Heart left ventricle (tissue), 16 donors: ENCODE measurements around the gene EIF4H. TPM values are rescaled to one million over a fixed set of nuclear protein-coding genes. Genes with fewer than 3 reads are reported as not detected.

Experiments used
- ATAC-seq, 4 donors: fragments of 200-7000 bp; cut with Tn5 transposase; one replicate each; pipeline ENCODE4 v1.9.1; 2020 to 2022; ENCODE audit warnings: moderate library complexity in 4 of 4, mild to moderate bottlenecking in 3 of 4, moderate number of reproducible peaks in 1 of 4
- DNase-seq, 5 donors: peaks; one replicate each; pipeline ENCODE4 v3.0.0-alpha.2; 2020
- H3K27ac ChIP-seq, 12 donors: fragments of 200-600 bp; sonication (generic) in 4 of 12; one replicate each; pipeline versions ENCODE4 v1.5.0 to v1.8.0; 2016 to 2022; ENCODE audit warnings: mild to moderate bottlenecking in 2 of 12
- H3K27me3 ChIP-seq, 9 donors: fragments of 200-600 bp; sonication (generic) in 2 of 9; one replicate each; pipeline versions ENCODE4 v1.5.1 to v1.8.0; 2016 to 2022; ENCODE audit warnings: mild to moderate bottlenecking in 3 of 9
- H3K36me3 ChIP-seq, 9 donors: fragments of 200-600 bp; sonication (generic) in 2 of 9; one replicate each; pipeline versions ENCODE4 v1.5.0 to v1.8.0; 2018 to 2022; ENCODE audit warnings: mild to moderate bottlenecking in 2 of 9
- H3K4me1 ChIP-seq, 12 donors: fragments of 200-600 bp; sonication (generic) in 4 of 12; one replicate each; pipeline versions ENCODE4 v1.5.0 to v1.8.0; 2016 to 2022; ENCODE audit warnings: mild to moderate bottlenecking in 3 of 12
- H3K4me3 ChIP-seq, 12 donors: fragments of 200-600 bp; sonication (generic) in 4 of 12; one replicate each; pipeline versions ENCODE4 v1.5.0 to v1.8.0; 2017 to 2022; ENCODE audit warnings: mild to moderate bottlenecking in 9 of 12, moderate library complexity in 4 of 12
- H3K9me3 ChIP-seq, 12 donors: fragments of 200-600 bp; sonication (generic) in 4 of 12; one replicate each; pipeline versions ENCODE4 v1.5.0 to v1.8.0; 2016 to 2022; ENCODE audit warnings: mild to moderate bottlenecking in 1 of 12
- CTCF ChIP-seq, 12 donors: fragments of 200-600 bp; sonication (generic) in 4 of 12; IDR thresholded peaks; one replicate each; pipeline versions ENCODE4 v1.5.0 to v1.8.0; 2018 to 2022; ENCODE audit warnings: antibody characterized with exemption in 12 of 12, mild to moderate bottlenecking in 5 of 12
- POLR2A ChIP-seq, 2 donors: fragments of 450-650 bp; IDR thresholded peaks; one replicate each; pipeline ENCODE4 v1.6.1; 2017; ENCODE audit warnings: antibody characterized with exemption in 2 of 2, mild to moderate bottlenecking in 2 of 2, moderate library complexity in 2 of 2
- WGBS, 4 donors: extraction: QIAGEN DNeasy Blood & Tissue Kit in 2 of 4; methylation state at CpG; one replicate each; pipeline versions ENCODE4 v1.1.5 to v1.1.7; 2013 to 2018; 5-methylcytosine and 5-hydroxymethylcytosine counted together
- intact Hi-C, 10 donors: fragments of 100-400 bp; cut with DNase I; formaldehyde crosslinking; loops; one replicate each; pipeline versions ENCODE4 v1.11.1 to v1.14.2; 2022
- long read RNA-seq, 3 donors: library from polyadenylated mRNA; unstranded; transcript quantifications; one replicate each; pipeline ENCODE4 v2.0.0, GENCODE V29; 2020 to 2021
- polyA plus RNA-seq, 2 donors: library from polyadenylated mRNA; stranded (reverse); fragments of 200-250 nt; gene quantifications; one replicate each; pipeline ENCODE4 v1.2.3, GENCODE V29; 2013
- total RNA-seq, 9 donors: library from RNA; depleted of rRNA in 2 of 9; stranded (reverse); fragments of >200 nt in 2 of 9; fragmentation: NEBNext Ultra II Directional in 3 of 9; extraction: Animal tissue kit (Norgen Biotek cat#: 25700) in 3 of 9; gene quantifications; one replicate each; pipeline versions ENCODE4 v1.1.0 to v1.2.4, GENCODE V29; 2016 to 2023
- donor health status: ischemic (EF 13 %, LVEDD 7.1; RV severe dilation, severe dysfunction).
- donor health status: healthy with polysubstance abuse.
- donor health status: DM: no; HTN: yes; CAD: no.
- donor health status: DM: no; HTN: no; CAD: no.
- donor health status: ischemic (EF 25% LVEDD 6.9; RV normal size, moderate dysfunction).
- donor health status: ischemic (EF 25% LVEDD 5.7; RV mildly dilated, moderate dysfunction).
- donor health status: healthy.
- donor health status: DM: yes; HTN: yes; CAD: no.
- donor health status: ischemic (EF 35%, LVEDD 5.7; RV mildly dilated, moderate dysfunction).
- donor health status: nonischemic (EF 11% LVEDD 7.7; RV severe dilation, severe dysfunction).
- donor health status: DM: yes; HTN: yes; CAD: no.
- donor health status: PGD.
- donor health status: ischemic (EF 29% LVEDD 5.4; RV normal size, mild dysfunction).
- donor health status: nonischemic (EF 23%, LVEDD 6.1; RV moderate dilation, normal function).

The EIF4H gene
- total RNA-seq (100 to 1,000 TPM; 166 to 216 (median 196) TPM), polyA plus RNA-seq (100 to 1,000 TPM in 1 of 2 donors, 10 to 100 TPM in 1; 89.0 to 255 TPM)
- long read RNA-seq, donor 1, transcript EIF4H-202 (6 exons, 2,503 nt), result major isoform, 408 of 506 reads
- long read RNA-seq, donor 1, transcript EIF4H-201 (7 exons, 2,679 nt), result minor isoform, 7 of 506 reads
- long read RNA-seq, donor 1, partial matches to known transcripts, result 86 of 506 reads
- long read RNA-seq, donor 1, other reads (novel, unspliced or antisense), result 5 of 506 reads
- long read RNA-seq, donor 2, transcript EIF4H-202 (6 exons, 2,503 nt), result major isoform, 1,513 of 1,805 reads
- long read RNA-seq, donor 2, transcript EIF4H-201 (7 exons, 2,679 nt), result minor isoform, 73 of 1,805 reads
- long read RNA-seq, donor 2, partial matches to known transcripts, result 193 of 1,805 reads
- long read RNA-seq, donor 2, other reads (novel, unspliced or antisense), result 26 of 1,805 reads
- long read RNA-seq, donor 3, transcript EIF4H-202 (6 exons, 2,503 nt), result major isoform, 435 of 536 reads
- long read RNA-seq, donor 3, partial matches to known transcripts, result 87 of 536 reads
- long read RNA-seq, donor 3, other reads (novel, unspliced or antisense), result 10 of 536 reads

- 0 to 1% (median 0%) methylated on average over 2 to 95 of the region's 95 CpGs for WGBS, 4 donors
- intact Hi-C loops, result loop anchor here in 5 of 10 donors (2.0 to 10.0 kb wide), 3 partner anchors 79 to 89 kb away; partner anchors contain the start of gene LIMK1 (in 2 of the 5)
- H3K4me1 ChIP-seq, result peaks cover 4 to 57% (median 42%) of the 10 kb centered on the region in 12 donors
Observed at GRCh38 chr7:74173866-74174605, at the start of gene EIF4H. Gene EIF4H, plus strand, starts transcription at chr7:74174356. Its CDS starts 28 bp downstream, at chr7:74174384.

GRCh38 chr7:74126220-74126880, 47.8 kb upstream of the EIF4H start:
- intact Hi-C loops, result no loop called here
- TF ChIP-seq CTCF (IDR thresholded peaks at IDR 0.05) (no peak), POLR2A (IDR thresholded peaks at IDR 0.05) (no peak)
- Histone ChIP-seq H3K36me3 (peaks cover 0 to 14% (median 5%) of the 10 kb centered on the region in 9 donors), H3K9me3 (no peaks in the 10 kb centered on the region), H3K4me3 (no peak overlapping the region), H3K4me1 (no peaks in the 10 kb centered on the region), H3K27ac (no peak overlapping the region), H3K27me3 (no peaks in the 10 kb centered on the region)
- 71 to 79% (median 76%) methylated on average over 12 of the region's 12 CpGs for WGBS, 4 donors
- DNase-seq, result no peak
- ATAC-seq, result no peak

More at GRCh38 chr7:74173866-74174605, at the start of gene EIF4H:
- H3K36me3 ChIP-seq, result peaks cover 0 to 29% (median 13%) of the 10 kb centered on the region in 9 donors
- DNase-seq (peak; percentile 96 to 99 (median 98)), ATAC-seq (peak; percentile 97 to 98 (median 98))
- TF ChIP-seq POLR2A (IDR thresholded peaks at IDR 0.05) (peak; percentile 27 to 69), CTCF (IDR thresholded peaks at IDR 0.05) (peak in 1 of 12 donors; percentile 7)
- no peaks in the 10 kb centered on the region for H3K27me3 ChIP-seq
- no peaks in the 10 kb centered on the region for H3K9me3 ChIP-seq
- peak within 1 kb of the TSS; percentile 90 to 98 (median 96) for H3K27ac ChIP-seq
- peak within 1 kb of the TSS; percentile 82 to 99 (median 96) for H3K4me3 ChIP-seq

- ATAC-seq, result no peak
- TF ChIP-seq POLR2A (IDR thresholded peaks at IDR 0.05) (no peak), CTCF (IDR thresholded peaks at IDR 0.05) (no peak)
- H3K27ac ChIP-seq, result no peak overlapping the region
- no peaks in the 10 kb centered on the region for H3K36me3 ChIP-seq
- H3K4me3 ChIP-seq, result no peak overlapping the region
- WGBS, 4 donors, result 66 to 81% (median 77%) methylated on average over 2 of the region's 2 CpGs
- H3K27me3 ChIP-seq, result no peaks in the 10 kb centered on the region
- H3K4me1 ChIP-seq, result peaks cover 0 to 10% (median 0%) of the 10 kb centered on the region in 12 donors
- intact Hi-C loops, result no loop called here
- DNase-seq, result no peak
- H3K9me3 ChIP-seq, result no peaks in the 10 kb centered on the region
Observed at GRCh38 chr7:74129887-74130286, 44.3 kb upstream of the EIF4H start.
